A549 (cell line): ENCODE data around the gene OR10G3.

Experiments
- CEBPB ChIP-seq, 2 experiments: fragments of >200 bp in 1 of 2; sonication (Bioruptor Twin) in 1 of 2; formaldehyde crosslinking in 1 of 2; IDR thresholded peaks; 2 replicates each; pipeline ENCODE4 v1.6.1; 2012 to 2016
- EP300 ChIP-seq, 2 experiments: fragments of >200 bp; sonication (Bioruptor Twin); formaldehyde crosslinking; IDR thresholded peaks; 2 replicates in 1 of 2; 3 replicates in 1 of 2; pipeline ENCODE4 v1.6.1; 2016 to 2017
- HDAC2 ChIP-seq: fragments of 200-600 bp; sonication (generic); IDR thresholded peaks from 2 replicates; pipeline ENCODE4 v1.6.1; 2016
- HOXA7 ChIP-seq: fragments of 250-450 bp; sonication (Bioruptor Pico); IDR thresholded peaks from 2 replicates; pipeline ENCODE4 v1.5.0; 2020; ENCODE audit warnings: mild to moderate bottlenecking, moderate library complexity
- JUN ChIP-seq, 2 experiments: fragments of >200 bp; sonication (Bioruptor Twin); formaldehyde crosslinking; IDR thresholded peaks; 2 replicates in 1 of 2; 3 replicates in 1 of 2; pipeline ENCODE4 v1.6.1; 2016 to 2017
- MAZ ChIP-seq: fragments of 150-350 bp; IDR thresholded peaks from 2 replicates; pipeline ENCODE4 v1.6.1; 2014; ENCODE audit warnings: antibody characterized with exemption, low read depth, low read length, borderline replicate concordance
- POLR2A ChIP-seq: IDR thresholded peaks from 2 replicates; pipeline ENCODE4 v1.6.1; 2012; ENCODE audit warnings: mild to moderate bottlenecking, low read length
- RARB ChIP-seq: fragments of 250-450 bp; sonication (Bioruptor Pico); IDR thresholded peaks from 2 replicates; pipeline ENCODE4 v1.8.0; 2021; ENCODE audit warnings: mild to moderate bottlenecking, moderate library complexity
- RCOR1 ChIP-seq: fragments of 150-350 bp; IDR thresholded peaks from 2 replicates; pipeline ENCODE4 v1.6.1; 2014; ENCODE audit warnings: antibody characterized with exemption, low read length, low read depth
- SREBF2 ChIP-seq: fragments of 450-650 bp; IDR thresholded peaks from 2 replicates; pipeline ENCODE4 v1.6.1; 2014; ENCODE audit warnings: mild to moderate bottlenecking, moderate library complexity
- ZFP36 ChIP-seq: fragments of 450-650 bp; IDR thresholded peaks from 2 replicates; pipeline ENCODE4 v1.6.1; 2014; ENCODE audit warnings: borderline replicate concordance; ENCODE audit not compliant: partially characterized antibody
- TF ChIP-seq, protein P1 (sequence below): fragments of >200 bp; sonication (Bioruptor Twin); formaldehyde crosslinking; IDR thresholded peaks from 3 replicates; pipeline ENCODE4 v1.5.1; 2016
- TF ChIP-seq, protein P2 (sequence below): IDR thresholded peaks from 2 replicates; pipeline ENCODE4 v1.6.1; 2012
- TF ChIP-seq, protein P3 (sequence below): IDR thresholded peaks from 2 replicates; pipeline ENCODE4 v1.6.1; 2012

DNA sequence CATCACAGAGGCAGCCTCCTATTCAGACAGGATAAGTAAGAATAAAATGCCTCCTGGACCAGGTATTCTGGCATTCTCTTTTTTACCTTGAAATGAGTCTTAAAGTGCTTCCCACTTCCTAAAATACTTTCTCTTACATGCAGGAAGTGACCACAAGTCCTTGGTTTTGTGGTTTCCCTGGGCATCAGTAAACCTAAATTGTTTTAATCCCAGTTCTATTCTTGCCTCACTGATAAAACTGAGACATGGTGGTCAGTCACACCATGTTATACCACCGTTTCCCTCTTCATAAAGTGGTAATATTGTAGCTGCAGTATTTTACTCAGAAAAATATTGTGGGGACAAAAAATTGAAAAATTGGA lies 52.6 kb downstream of the OR10G3 start:
- TF ChIP-seq EP300 (IDR thresholded peaks at IDR 0.05) (no peak), HDAC2 (no peak), POLR2A (no peak), JUN (IDR thresholded peaks at IDR 0.05) (no peak), ZFP36 (no peak), RCOR1 (no peak), RARB (CRISPR knock-in tag) (no peak), MAZ (no peak), CEBPB (IDR thresholded peaks at IDR 0.05) (no peak), SREBF2 (no peak), HOXA7 (CRISPR knock-in tag) (no peak)
- TF ChIP-seq, protein P1, sequence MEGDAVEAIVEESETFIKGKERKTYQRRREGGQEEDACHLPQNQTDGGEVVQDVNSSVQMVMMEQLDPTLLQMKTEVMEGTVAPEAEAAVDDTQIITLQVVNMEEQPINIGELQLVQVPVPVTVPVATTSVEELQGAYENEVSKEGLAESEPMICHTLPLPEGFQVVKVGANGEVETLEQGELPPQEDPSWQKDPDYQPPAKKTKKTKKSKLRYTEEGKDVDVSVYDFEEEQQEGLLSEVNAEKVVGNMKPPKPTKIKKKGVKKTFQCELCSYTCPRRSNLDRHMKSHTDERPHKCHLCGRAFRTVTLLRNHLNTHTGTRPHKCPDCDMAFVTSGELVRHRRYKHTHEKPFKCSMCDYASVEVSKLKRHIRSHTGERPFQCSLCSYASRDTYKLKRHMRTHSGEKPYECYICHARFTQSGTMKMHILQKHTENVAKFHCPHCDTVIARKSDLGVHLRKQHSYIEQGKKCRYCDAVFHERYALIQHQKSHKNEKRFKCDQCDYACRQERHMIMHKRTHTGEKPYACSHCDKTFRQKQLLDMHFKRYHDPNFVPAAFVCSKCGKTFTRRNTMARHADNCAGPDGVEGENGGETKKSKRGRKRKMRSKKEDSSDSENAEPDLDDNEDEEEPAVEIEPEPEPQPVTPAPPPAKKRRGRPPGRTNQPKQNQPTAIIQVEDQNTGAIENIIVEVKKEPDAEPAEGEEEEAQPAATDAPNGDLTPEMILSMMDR, result no peak
- TF ChIP-seq, protein P2, sequence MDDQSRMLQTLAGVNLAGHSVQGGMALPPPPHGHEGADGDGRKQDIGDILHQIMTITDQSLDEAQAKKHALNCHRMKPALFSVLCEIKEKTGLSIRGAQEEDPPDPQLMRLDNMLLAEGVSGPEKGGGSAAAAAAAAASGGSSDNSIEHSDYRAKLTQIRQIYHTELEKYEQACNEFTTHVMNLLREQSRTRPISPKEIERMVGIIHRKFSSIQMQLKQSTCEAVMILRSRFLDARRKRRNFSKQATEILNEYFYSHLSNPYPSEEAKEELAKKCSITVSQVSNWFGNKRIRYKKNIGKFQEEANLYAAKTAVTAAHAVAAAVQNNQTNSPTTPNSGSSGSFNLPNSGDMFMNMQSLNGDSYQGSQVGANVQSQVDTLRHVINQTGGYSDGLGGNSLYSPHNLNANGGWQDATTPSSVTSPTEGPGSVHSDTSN, result no peak
- TF ChIP-seq, protein P3, sequence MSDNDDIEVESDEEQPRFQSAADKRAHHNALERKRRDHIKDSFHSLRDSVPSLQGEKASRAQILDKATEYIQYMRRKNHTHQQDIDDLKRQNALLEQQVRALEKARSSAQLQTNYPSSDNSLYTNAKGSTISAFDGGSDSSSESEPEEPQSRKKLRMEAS, result no peak
